SK-N-SH treated with all-trans-retinoic acid at 6 μM for 48 hours (cell line): ENCODE measurements around the gene WDR54.
A peak's percentile ranks its signal among the peaks of the same experiment; 100 is the strongest.

ENCODE experiments used
- ATAC-seq: fragments of 200-7000 bp; cut with Tn5 transposase; 3 replicates; pipeline ENCODE4 v1.9.1; 2020; ENCODE audit warnings: mild to moderate bottlenecking, moderate library complexity
- ARNTL ChIP-seq: fragments of 450-650 bp; formaldehyde crosslinking; IDR thresholded peaks from 2 replicates; pipeline ENCODE4 v1.5.0; 2020; ENCODE audit warnings: low read depth, mild to moderate bottlenecking, moderate library complexity, borderline replicate concordance
- BACH2 ChIP-seq: fragments of 250-450 bp; sonication (Bioruptor Pico); IDR thresholded peaks from 2 replicates; pipeline ENCODE4 v1.9.0; 2021; ENCODE audit warnings: mild to moderate bottlenecking, borderline replicate concordance
- CSDC2 ChIP-seq: fragments of 250-450 bp; sonication (Bioruptor Pico); IDR thresholded peaks from 2 replicates; pipeline ENCODE4 v1.5.0; 2020; ENCODE audit warnings: mild to moderate bottlenecking, moderate library complexity
- ESRRG ChIP-seq: fragments of 250-450 bp; sonication (Bioruptor Pico); IDR thresholded peaks from 2 replicates; pipeline ENCODE4 v1.6.1; 2021; ENCODE audit warnings: mild to moderate bottlenecking
- GLIS3 ChIP-seq: fragments of 250-450 bp; sonication (Bioruptor Pico); IDR thresholded peaks from 2 replicates; pipeline ENCODE4 v1.5.0; 2020; ENCODE audit warnings: mild to moderate bottlenecking, moderate library complexity
- ISL1 ChIP-seq: fragments of 250-450 bp; sonication (Bioruptor Pico); IDR thresholded peaks from 2 replicates; pipeline ENCODE4 v2.1.2; 2022; ENCODE audit warnings: mild to moderate bottlenecking, moderate library complexity
- OSR1 ChIP-seq: fragments of 250-450 bp; sonication (Bioruptor Pico); IDR thresholded peaks from 2 replicates; pipeline ENCODE4 v1.8.0; 2022; ENCODE audit warnings: moderate library complexity, mild to moderate bottlenecking, inconsistent platforms
- PPARA ChIP-seq: fragments of 250-450 bp; sonication (Bioruptor Pico); IDR thresholded peaks from 2 replicates; pipeline ENCODE4 v1.5.0; 2020; ENCODE audit warnings: mild to moderate bottlenecking, borderline replicate concordance
- RARB ChIP-seq: fragments of 250-450 bp; sonication (Bioruptor Pico); IDR thresholded peaks from 2 replicates; pipeline ENCODE4 v1.8.0; 2021; ENCODE audit warnings: mild to moderate bottlenecking, moderate library complexity
- TCF4 ChIP-seq: fragments of 250-450 bp; sonication (Bioruptor Pico); IDR thresholded peaks from 2 replicates; pipeline ENCODE4 v1.8.0; 2021; ENCODE audit warnings: mild to moderate bottlenecking, moderate library complexity, borderline replicate concordance
- TOX ChIP-seq: fragments of 250-450 bp; sonication (Bioruptor Pico); IDR thresholded peaks from 2 replicates; pipeline ENCODE4 v1.8.0; 2021; ENCODE audit warnings: mild to moderate bottlenecking, moderate library complexity, borderline replicate concordance
- ZC3H10 ChIP-seq: fragments of 250-450 bp; sonication (Bioruptor Pico); IDR thresholded peaks from 2 replicates; pipeline ENCODE4 v1.5.1; 2021; ENCODE audit warnings: mild to moderate bottlenecking, moderate library complexity
- ZFP3 ChIP-seq: fragments of 250-450 bp; sonication (Bioruptor Pico); IDR thresholded peaks from 2 replicates; pipeline ENCODE4 v1.5.0; 2020; ENCODE audit warnings: mild to moderate bottlenecking, moderate library complexity
- ZFP30 ChIP-seq: fragments of 450-650 bp; formaldehyde crosslinking; IDR thresholded peaks from 2 replicates; pipeline ENCODE4 v1.5.0; 2022; ENCODE audit warnings: mild to moderate bottlenecking, moderate library complexity
- ZNF565 ChIP-seq: fragments of 450-650 bp; formaldehyde crosslinking; conservative IDR thresholded peaks from 2 replicates; pipeline ENCODE4 v1.5.0; 2020; ENCODE audit warnings: low read depth, mild to moderate bottlenecking, moderate library complexity
- ZNF70 ChIP-seq: fragments of 450-650 bp; formaldehyde crosslinking; IDR thresholded peaks from 2 replicates; pipeline ENCODE4 v1.5.0; 2020; ENCODE audit warnings: mild to moderate bottlenecking, moderate library complexity
- ZNF8 ChIP-seq: fragments of 450-650 bp; formaldehyde crosslinking; IDR thresholded peaks from 2 replicates; pipeline ENCODE4 v1.5.0; 2020; ENCODE audit warnings: mild to moderate bottlenecking, moderate library complexity
- TF ChIP-seq, protein P1 (sequence below): fragments of 250-450 bp; sonication (Bioruptor Pico); IDR thresholded peaks from 2 replicates; pipeline ENCODE4 v1.8.0; 2020; ENCODE audit warnings: mild to moderate bottlenecking, moderate library complexity, borderline replicate concordance
- TF ChIP-seq, protein P2 (sequence below): fragments of 250-450 bp; sonication (Bioruptor Pico); IDR thresholded peaks from 2 replicates; pipeline ENCODE4 v1.5.1; 2021; ENCODE audit warnings: mild to moderate bottlenecking, moderate library complexity
- TF ChIP-seq, protein P3 (sequence below): fragments of 250-450 bp; sonication (Bioruptor Pico); IDR thresholded peaks from 2 replicates; pipeline ENCODE4 v1.8.0; 2021; ENCODE audit warnings: low read depth, mild to moderate bottlenecking, moderate library complexity, borderline replicate concordance
- TF ChIP-seq, protein P4 (sequence below): fragments of 250-450 bp; sonication (Bioruptor Pico); IDR thresholded peaks from 2 replicates; pipeline ENCODE4 v1.5.1; 2020; ENCODE audit warnings: low read depth, mild to moderate bottlenecking, moderate library complexity
- TF ChIP-seq, protein P5 (sequence below): fragments of 250-450 bp; sonication (Bioruptor Pico); IDR thresholded peaks from 2 replicates; pipeline ENCODE4 v1.5.0; 2020; ENCODE audit warnings: mild to moderate bottlenecking, moderate library complexity

WDR54 gene

DNA sequence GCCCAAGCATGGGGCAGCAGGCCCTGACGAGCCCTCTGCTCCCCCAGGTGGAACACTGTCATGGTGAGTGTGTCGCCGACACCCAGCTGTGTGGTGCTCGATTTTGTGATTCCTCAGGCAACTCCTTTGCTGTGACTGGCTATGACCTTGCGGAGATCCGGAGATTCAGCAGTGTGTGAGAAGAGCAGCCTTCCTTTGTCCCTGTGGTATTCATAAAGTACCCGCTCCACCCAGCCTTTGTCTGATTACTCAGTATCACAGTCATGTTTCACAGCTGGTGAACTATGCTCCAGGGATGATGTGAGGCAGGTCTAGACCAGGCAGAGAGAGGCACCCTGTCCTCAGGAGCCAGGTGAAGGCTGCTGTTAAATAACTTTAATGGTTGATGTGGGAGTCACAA is 4.0 kb downstream of the WDR54 start:
- TF ChIP-seq PPARA (CRISPR knock-in tag) (no peak), ZNF565 (CRISPR knock-in tag) (no peak)
- TF ChIP-seq, protein P1, sequence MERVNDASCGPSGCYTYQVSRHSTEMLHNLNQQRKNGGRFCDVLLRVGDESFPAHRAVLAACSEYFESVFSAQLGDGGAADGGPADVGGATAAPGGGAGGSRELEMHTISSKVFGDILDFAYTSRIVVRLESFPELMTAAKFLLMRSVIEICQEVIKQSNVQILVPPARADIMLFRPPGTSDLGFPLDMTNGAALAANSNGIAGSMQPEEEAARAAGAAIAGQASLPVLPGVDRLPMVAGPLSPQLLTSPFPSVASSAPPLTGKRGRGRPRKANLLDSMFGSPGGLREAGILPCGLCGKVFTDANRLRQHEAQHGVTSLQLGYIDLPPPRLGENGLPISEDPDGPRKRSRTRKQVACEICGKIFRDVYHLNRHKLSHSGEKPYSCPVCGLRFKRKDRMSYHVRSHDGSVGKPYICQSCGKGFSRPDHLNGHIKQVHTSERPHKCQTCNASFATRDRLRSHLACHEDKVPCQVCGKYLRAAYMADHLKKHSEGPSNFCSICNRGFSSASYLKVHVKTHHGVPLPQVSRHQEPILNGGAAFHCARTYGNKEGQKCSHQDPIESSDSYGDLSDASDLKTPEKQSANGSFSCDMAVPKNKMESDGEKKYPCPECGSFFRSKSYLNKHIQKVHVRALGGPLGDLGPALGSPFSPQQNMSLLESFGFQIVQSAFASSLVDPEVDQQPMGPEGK (CRISPR knock-in tag): no peak
- ATAC-seq: no peak

DNA sequence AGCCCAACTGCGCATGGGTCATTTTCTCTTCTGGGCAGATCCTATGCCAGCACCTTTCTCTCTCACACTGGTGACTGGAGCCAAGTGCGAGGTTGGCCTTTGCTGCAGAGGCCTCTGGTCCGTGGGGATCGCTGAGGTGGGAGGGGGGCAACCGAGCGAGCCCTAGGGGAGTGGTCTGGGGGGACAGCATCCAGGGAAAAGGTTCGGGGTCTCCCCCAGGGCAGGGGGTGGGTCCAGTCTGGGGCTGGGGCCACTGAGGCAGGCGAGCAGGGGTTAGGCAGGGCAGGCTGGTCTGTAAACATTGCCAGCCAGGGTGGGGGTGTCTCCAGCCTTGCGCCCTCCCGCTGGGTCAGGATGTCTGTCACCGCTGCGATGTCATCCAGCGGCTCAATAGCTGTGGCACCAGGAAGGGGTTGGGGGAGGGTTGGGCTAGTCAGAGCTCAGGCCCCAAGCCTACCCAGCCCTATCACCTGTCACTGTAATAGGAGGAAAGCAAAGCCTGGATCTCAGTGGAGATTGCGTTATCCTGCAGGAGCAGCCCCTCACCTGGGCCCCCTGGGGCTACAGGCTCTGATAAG is 4.7 kb downstream of the WDR54 start:
- TF ChIP-seq, protein P2, sequence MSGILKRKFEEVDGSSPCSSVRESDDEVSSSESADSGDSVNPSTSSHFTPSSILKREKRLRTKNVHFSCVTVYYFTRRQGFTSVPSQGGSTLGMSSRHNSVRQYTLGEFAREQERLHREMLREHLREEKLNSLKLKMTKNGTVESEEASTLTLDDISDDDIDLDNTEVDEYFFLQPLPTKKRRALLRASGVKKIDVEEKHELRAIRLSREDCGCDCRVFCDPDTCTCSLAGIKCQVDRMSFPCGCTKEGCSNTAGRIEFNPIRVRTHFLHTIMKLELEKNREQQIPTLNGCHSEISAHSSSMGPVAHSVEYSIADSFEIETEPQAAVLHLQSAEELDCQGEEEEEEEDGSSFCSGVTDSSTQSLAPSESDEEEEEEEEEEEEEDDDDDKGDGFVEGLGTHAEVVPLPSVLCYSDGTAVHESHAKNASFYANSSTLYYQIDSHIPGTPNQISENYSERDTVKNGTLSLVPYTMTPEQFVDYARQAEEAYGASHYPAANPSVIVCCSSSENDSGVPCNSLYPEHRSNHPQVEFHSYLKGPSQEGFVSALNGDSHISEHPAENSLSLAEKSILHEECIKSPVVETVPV: no peak
- TF ChIP-seq ZNF565 (CRISPR knock-in tag) (no peak), ZNF8 (no peak), ZFP30 (no peak), ZFP3 (CRISPR knock-in tag) (no peak), TOX (CRISPR knock-in tag) (no peak), GLIS3 (CRISPR knock-in tag) (no peak), BACH2 (CRISPR knock-in tag) (no peak), PPARA (CRISPR knock-in tag) (no peak), TCF4 (CRISPR knock-in tag) (no peak), ISL1 (CRISPR knock-in tag) (no peak), ARNTL (CRISPR knock-in tag) (no peak), CSDC2 (CRISPR knock-in tag) (no peak), ESRRG (CRISPR knock-in tag) (no peak)
- TF ChIP-seq, protein P3, sequence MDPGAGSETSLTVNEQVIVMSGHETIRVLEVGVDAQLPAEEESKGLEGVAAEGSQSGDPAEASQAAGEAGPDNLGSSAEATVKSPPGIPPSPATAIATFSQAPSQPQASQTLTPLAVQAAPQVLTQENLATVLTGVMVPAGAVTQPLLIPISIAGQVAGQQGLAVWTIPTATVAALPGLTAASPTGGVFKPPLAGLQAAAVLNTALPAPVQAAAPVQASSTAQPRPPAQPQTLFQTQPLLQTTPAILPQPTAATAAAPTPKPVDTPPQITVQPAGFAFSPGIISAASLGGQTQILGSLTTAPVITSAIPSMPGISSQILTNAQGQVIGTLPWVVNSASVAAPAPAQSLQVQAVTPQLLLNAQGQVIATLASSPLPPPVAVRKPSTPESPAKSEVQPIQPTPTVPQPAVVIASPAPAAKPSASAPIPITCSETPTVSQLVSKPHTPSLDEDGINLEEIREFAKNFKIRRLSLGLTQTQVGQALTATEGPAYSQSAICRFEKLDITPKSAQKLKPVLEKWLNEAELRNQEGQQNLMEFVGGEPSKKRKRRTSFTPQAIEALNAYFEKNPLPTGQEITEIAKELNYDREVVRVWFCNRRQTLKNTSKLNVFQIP: no peak
- TF ChIP-seq, protein P4, sequence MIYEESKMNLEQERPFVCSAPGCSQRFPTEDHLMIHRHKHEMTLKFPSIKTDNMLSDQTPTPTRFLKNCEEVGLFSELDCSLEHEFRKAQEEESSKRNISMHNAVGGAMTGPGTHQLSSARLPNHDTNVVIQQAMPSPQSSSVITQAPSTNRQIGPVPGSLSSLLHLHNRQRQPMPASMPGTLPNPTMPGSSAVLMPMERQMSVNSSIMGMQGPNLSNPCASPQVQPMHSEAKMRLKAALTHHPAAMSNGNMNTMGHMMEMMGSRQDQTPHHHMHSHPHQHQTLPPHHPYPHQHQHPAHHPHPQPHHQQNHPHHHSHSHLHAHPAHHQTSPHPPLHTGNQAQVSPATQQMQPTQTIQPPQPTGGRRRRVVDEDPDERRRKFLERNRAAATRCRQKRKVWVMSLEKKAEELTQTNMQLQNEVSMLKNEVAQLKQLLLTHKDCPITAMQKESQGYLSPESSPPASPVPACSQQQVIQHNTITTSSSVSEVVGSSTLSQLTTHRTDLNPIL (CRISPR knock-in tag): no peak
- TF ChIP-seq, protein P5, sequence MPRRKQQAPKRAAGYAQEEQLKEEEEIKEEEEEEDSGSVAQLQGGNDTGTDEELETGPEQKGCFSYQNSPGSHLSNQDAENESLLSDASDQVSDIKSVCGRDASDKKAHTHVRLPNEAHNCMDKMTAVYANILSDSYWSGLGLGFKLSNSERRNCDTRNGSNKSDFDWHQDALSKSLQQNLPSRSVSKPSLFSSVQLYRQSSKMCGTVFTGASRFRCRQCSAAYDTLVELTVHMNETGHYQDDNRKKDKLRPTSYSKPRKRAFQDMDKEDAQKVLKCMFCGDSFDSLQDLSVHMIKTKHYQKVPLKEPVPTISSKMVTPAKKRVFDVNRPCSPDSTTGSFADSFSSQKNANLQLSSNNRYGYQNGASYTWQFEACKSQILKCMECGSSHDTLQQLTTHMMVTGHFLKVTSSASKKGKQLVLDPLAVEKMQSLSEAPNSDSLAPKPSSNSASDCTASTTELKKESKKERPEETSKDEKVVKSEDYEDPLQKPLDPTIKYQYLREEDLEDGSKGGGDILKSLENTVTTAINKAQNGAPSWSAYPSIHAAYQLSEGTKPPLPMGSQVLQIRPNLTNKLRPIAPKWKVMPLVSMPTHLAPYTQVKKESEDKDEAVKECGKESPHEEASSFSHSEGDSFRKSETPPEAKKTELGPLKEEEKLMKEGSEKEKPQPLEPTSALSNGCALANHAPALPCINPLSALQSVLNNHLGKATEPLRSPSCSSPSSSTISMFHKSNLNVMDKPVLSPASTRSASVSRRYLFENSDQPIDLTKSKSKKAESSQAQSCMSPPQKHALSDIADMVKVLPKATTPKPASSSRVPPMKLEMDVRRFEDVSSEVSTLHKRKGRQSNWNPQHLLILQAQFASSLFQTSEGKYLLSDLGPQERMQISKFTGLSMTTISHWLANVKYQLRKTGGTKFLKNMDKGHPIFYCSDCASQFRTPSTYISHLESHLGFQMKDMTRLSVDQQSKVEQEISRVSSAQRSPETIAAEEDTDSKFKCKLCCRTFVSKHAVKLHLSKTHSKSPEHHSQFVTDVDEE (CRISPR knock-in tag): no peak
- ATAC-seq: no peak

DNA sequence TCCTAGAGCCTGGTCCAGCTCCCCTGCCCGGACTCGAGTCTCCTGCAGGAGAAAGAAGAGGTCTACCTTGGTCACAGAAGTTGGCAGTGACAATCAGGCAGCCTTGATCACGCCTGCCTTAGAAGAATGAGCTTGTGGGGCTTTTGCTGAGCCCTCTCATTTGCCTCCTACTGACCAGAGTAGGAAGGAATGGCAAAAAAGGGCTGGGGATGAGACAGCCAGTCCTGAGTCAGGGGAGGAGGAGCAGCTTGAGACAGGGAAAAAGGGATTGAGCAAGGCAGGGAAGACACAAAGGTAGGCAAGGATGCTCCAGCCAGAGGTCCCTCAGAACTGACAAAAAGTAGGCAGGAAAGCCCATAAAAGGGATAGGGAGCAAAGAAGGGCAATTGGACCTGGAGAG is 6.0 kb downstream of the WDR54 start:
- ATAC-seq: 0 out of 3 replicates have a peak, but pooled peaks have one; percentile 7
- TF ChIP-seq ZC3H10: no peak
- TF ChIP-seq TCF4 (CRISPR knock-in tag): no peak
- no peak for TF ChIP-seq ESRRG (CRISPR knock-in tag)
- TF ChIP-seq, protein P2: no peak
- TF ChIP-seq, protein P3: no peak
- no peak for TF ChIP-seq RARB (CRISPR knock-in tag)
- no peak for TF ChIP-seq ZNF8
- no peak for TF ChIP-seq ZFP30
- no peak for TF ChIP-seq GLIS3 (CRISPR knock-in tag)
- no peak for TF ChIP-seq OSR1 (CRISPR knock-in tag)
- TF ChIP-seq, protein P5 (CRISPR knock-in tag): no peak
- TF ChIP-seq ZNF70 (CRISPR knock-in tag): no peak
